ENCODE data around the gene LTBP1. TPM values are rescaled to one million over a fixed set of nuclear protein-coding genes. Genes with fewer than 3 reads are reported as not detected.

LTBP1 gene
- total and polyA plus RNA-seq, 2 of the 13 experiments (the other 11 are each of a cell fraction or from before 2014, with no cell fraction given) = 0.12 to 0.22 TPM

- intact Hi-C loops (cut with micrococcal nuclease; ENCODE audit: unreplicated experiment) = no loop called here
- DNase-seq (ENCODE audit: low spot score) = no peak
- Histone ChIP-seq H3K27me3 (ENCODE audit: control insufficient read depth in 1 of 2, insufficient read depth in 2 of 2, low read length in 2 of 2) (no peaks in the 10 kb centered on the region), H3K9ac (ENCODE audit: insufficient read depth, low read depth, low read length) (no peak overlapping the region), H3K79me2 (ENCODE audit: insufficient read depth, low read length) (no peaks in the 10 kb centered on the region), H3K9me3 (ENCODE audit: low read length) (no peaks in the 10 kb centered on the region), H3K27ac (ENCODE audit: extremely low read length, insufficient read depth, low read length) (no peak overlapping the region), H3K4me3 (replicated peaks in 1 of 3; ENCODE audit: insufficient read depth in 1 of 3, low read depth in 2 of 3, low read length in 3 of 3) (no peak overlapping the region), H4K20me1 (ENCODE audit: insufficient read depth, low read length) (no peaks in the 10 kb centered on the region), H3K36me3 (replicated peaks in 1 of 2; ENCODE audit: control insufficient read depth in 1 of 2, insufficient read depth in 2 of 2, low read length in 2 of 2) (no peaks in the 10 kb centered on the region), H3K4me2 (ENCODE audit: low read depth, low read length) (no peak overlapping the region), H3K4me1 (ENCODE audit: insufficient read depth, low read length) (peaks cover 16% of the 10 kb centered on the region), H2AFZ (ENCODE audit: low read length) (no peak overlapping the region)
- POLR2A ChIA-PET = no interaction called here
- FAIRE-seq = no peak
- no TSS peak for BruUV-seq (replicated peaks)
- ATAC-seq = no peak
- CTCF ChIA-PET (ENCODE audit: low intra/inter-chr PET ratio, low total read pairs) = no interaction called here
- WGBS (ENCODE audit: low lambda C conversion rate) = 4% methylated on average over 2 of the region's 2 CpGs
- in situ Hi-C loops (cut with HindIII; ENCODE audit: extremely low pct_ligation_motif_present, low pct_unique_long_range_greater_than_20kb) = no loop called here
- TF ChIP-seq ZNF530 (CRISPR knock-in tag; IDR thresholded peaks at IDR 0.05; ENCODE audit: low read depth) (no peak), ZNF256 (CRISPR knock-in tag; conservative IDR thresholded peaks at IDR 0.05) (no peak), ZNF674 (CRISPR knock-in tag; IDR thresholded peaks at IDR 0.05; ENCODE audit: low read depth) (no peak), RBAK (CRISPR knock-in tag; IDR thresholded peaks at IDR 0.05) (no peak), TBP (CRISPR knock-in tag; IDR thresholded peaks at IDR 0.05) (no peak), ZNF383 (CRISPR knock-in tag; IDR thresholded peaks at IDR 0.05; ENCODE audit: borderline replicate concordance) (no peak), ADNP (CRISPR knock-in tag; IDR thresholded peaks at IDR 0.05) (no peak), FLYWCH1 (CRISPR knock-in tag; IDR thresholded peaks at IDR 0.05) (no peak), RARA (CRISPR knock-in tag; IDR thresholded peaks at IDR 0.05) (no peak), ZNF839 (CRISPR knock-in tag; IDR thresholded peaks at IDR 0.05; ENCODE audit: borderline replicate concordance) (no peak), SCMH1 (CRISPR knock-in tag; IDR thresholded peaks at IDR 0.05; ENCODE audit: borderline replicate concordance) (no peak), ARHGAP35 (CRISPR knock-in tag; IDR thresholded peaks at IDR 0.05; ENCODE audit: borderline replicate concordance) (no peak), SRY (CRISPR knock-in tag; IDR thresholded peaks at IDR 0.05) (no peak), ZNF331 (CRISPR knock-in tag; IDR thresholded peaks at IDR 0.05) (no peak), ARID3A (IDR thresholded peaks at IDR 0.05; ENCODE audit: low read depth, low read length) (no peak)
- TF ChIP-seq, protein P1, sequence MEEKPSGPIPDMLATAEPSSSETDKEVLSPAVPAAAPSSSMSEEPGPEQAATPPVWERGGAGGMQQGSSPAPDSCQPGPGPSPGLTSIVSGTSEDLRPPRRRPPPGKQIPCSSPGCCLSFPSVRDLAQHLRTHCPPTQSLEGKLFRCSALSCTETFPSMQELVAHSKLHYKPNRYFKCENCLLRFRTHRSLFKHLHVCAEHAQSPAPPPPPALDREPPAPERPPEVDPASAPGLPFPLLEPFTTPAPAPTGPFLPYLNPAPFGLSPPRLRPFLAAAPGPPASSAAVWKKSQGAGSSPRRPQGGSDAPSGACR (CRISPR knock-in tag; IDR thresholded peaks at IDR 0.05) = no peak
- TF ChIP-seq, protein P2, sequence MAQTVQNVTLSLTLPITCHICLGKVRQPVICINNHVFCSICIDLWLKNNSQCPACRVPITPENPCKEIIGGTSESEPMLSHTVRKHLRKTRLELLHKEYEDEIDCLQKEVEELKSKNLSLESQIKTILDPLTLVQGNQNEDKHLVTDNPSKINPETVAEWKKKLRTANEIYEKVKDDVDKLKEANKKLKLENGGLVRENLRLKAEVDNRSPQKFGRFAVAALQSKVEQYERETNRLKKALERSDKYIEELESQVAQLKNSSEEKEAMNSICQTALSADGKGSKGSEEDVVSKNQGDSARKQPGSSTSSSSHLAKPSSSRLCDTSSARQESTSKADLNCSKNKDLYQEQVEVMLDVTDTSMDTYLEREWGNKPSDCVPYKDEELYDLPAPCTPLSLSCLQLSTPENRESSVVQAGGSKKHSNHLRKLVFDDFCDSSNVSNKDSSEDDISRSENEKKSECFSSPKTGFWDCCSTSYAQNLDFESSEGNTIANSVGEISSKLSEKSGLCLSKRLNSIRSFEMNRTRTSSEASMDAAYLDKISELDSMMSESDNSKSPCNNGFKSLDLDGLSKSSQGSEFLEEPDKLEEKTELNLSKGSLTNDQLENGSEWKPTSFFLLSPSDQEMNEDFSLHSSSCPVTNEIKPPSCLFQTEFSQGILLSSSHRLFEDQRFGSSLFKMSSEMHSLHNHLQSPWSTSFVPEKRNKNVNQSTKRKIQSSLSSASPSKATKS (CRISPR knock-in tag; IDR thresholded peaks at IDR 0.05) = no peak
- TF ChIP-seq, protein P3, sequence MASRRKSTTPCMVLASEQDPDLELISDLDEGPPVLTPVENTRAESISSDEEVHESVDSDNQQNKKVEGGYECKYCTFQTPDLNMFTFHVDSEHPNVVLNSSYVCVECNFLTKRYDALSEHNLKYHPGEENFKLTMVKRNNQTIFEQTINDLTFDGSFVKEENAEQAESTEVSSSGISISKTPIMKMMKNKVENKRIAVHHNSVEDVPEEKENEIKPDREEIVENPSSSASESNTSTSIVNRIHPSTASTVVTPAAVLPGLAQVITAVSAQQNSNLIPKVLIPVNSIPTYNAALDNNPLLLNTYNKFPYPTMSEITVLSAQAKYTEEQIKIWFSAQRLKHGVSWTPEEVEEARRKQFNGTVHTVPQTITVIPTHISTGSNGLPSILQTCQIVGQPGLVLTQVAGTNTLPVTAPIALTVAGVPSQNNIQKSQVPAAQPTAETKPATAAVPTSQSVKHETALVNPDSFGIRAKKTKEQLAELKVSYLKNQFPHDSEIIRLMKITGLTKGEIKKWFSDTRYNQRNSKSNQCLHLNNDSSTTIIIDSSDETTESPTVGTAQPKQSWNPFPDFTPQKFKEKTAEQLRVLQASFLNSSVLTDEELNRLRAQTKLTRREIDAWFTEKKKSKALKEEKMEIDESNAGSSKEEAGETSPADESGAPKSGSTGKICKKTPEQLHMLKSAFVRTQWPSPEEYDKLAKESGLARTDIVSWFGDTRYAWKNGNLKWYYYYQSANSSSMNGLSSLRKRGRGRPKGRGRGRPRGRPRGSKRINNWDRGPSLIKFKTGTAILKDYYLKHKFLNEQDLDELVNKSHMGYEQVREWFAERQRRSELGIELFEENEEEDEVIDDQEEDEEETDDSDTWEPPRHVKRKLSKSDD (CRISPR knock-in tag; IDR thresholded peaks at IDR 0.05; ENCODE audit: low read depth) = no peak
Observed at GRCh38 chr2:32997705-32998104, 51.0 kb downstream of the LTBP1 start.

All from HepG2 (cell line).